SKM-1 treated with dmso at 0.1 percent for 144 hours (cell line): ENCODE data around the gene DRD1.
A peak's percentile ranks its signal among the peaks of the same experiment; 100 is the strongest.

ENCODE experiments used
- DNase-seq: peaks from one replicate; lab custom pipeline; 2025; ENCODE audit not compliant: unreplicated experiment; lab: John Stamatoyannopoulos, UW

DRD1 gene

GRCh38 chr5:175444060-175444904 is at the start of gene DRD1:
TSS of gene DRD1 (minus strand) at chr5:175444182. CDS start at chr5:175443099, 1,083 bp downstream.
- DNase-seq = no peak

DNA sequence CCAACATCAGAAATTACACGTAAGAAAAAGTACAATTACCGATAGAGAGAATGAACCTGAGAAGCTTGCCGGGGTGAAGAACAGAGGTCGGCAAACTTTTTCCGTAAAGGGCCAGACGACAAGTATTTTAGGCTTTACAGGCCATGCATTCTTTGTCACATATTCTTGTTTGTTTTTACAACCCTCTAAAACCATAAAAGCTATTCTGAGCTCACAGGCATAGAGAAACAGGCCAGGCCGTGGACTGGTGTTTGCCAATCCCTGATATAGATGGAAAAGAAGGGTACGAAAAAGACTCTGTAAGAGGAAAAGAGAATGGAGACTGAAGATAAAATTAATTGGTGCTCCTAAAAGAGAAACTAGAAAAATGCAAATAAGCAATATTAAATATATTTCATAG is 49.7 kb upstream of the DRD1 start:
- no peak for DNase-seq

- DNase-seq = no peak
These were observed 49.3 kb upstream of the DRD1 start for GRCh38 chr5:175493260-175493659.

GRCh38 chr5:175491223-175491622 is 47.2 kb upstream of the DRD1 start:
- DNase-seq = no peak

DNA sequence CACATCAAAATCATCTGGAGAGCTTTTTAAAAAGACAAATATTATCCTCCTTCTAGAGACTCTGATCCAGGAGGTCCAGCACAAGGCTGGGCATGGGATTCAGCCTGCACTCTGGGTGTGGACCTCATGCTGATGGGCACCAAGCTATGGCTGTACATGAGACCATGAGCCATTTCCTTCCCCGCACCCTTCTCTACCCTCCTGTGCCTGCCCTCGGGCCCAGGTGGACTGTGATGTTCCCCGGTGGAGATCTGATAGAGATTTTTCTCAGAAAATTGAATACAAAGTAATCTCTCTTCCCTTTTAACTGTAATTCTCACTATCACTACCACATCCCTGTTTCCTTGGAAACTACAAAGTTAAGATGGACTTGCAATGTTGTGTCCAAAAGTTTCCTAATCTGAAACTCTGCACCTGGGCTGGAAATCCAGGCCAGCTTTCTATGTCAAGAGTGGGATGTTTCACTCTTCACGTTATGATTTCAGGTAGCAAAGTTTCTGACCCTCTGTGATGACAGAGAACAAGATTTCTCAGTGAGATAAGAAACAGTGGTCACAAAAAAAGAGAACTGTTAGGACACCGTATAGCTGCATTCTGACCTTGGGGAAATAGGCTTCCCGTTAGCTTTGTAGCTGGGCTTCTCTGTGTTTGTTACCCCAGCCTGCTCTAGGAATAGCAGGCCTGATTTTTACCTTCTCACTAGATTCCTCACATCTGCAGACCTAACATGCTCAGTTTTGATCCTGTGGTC is 45.9 kb upstream of the DRD1 start:
- no peak for DNase-seq

DNA sequence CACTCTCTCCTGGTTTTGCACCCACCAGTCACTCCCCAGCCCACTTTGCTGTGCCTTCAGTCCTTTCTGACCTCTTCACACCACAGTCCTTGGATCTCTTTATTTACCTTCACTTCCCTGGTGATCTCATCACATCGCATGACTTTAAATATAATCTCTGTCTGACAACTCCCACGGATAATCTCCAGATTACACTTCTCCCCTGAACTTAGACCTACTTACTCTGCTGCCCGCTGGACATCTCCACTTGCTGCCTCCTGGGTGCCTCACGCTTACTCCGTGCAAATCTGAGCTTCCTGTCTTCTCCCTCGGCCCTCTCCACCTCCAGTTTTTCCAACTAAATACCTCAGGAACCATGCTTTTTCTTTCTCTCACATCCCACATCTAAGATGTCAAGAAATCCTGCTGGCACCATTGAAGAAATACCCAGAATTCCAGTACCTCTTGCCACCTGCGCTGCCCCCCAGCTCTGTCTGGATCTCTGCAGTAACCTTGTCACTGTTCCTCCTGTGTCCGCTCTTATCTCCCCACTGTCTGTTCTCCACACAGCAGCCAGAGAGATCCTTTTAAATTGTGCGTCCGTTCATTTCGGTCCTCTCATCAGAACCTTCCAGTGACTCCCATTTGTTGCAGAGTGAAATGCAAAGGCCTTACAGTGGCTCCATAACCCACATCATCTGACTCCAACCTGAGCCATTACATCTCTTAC is 43.7 kb upstream of the DRD1 start:
- DNase-seq = no peak

- no peak for DNase-seq
These were observed 41.6 kb upstream of the DRD1 start for GRCh38 chr5:175485631-175486030.

- DNase-seq = no peak
These were observed 40.8 kb upstream of the DRD1 start for GRCh38 chr5:175484829-175485228.

GRCh38 chr5:175484322-175484721 is 40.3 kb upstream of the DRD1 start:
- DNase-seq = no peak

- DNase-seq = no peak
These were observed 39.4 kb upstream of the DRD1 start for GRCh38 chr5:175483337-175483736.

DNA sequence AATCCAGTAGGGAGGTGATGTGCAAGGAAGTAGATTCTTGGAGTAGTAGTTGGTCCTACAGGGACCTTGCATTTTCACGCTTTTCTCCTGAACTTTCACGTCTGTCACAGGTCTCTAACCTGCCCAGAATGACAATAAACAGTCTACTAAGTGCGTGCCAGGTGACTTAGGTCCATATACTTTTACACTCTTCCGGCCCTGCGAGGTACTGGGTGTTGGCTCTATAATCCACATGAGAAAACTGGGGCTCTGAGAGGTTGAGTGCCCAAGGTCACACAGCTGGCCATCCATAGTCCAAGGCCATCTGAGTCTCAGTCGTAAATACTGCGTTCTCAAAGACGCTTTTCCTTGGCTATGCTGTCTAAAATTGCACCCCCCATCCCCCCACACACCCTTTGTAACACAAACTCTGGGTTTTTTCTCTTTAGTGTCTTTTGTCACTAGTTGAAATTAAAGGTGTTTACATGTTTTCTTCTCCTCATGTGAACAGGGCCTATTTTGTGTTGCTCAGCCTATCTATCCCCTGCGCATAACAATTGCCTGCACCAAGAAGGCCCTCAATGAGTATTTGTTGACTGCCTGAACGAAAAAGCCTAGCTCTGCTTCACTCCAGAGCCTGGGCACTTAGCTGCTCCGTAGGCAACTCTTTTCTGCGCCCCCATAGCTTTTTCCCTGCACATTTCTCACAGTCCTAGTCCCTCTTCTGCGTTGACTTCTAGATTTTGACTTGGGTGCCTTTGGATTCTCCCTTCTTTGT is 35.3 kb upstream of the DRD1 start:
- DNase-seq = no peak

- peak; percentile 62 for DNase-seq
These were observed 34.6 kb upstream of the DRD1 start, which contains the start of gene SFXN1 for GRCh38 chr5:175478384-175479124. TSS of gene SFXN1 (plus strand) at chr5:175478560. CDS start at chr5:175492104, 13,544 bp downstream.

GRCh38 chr5:175478008-175478383 is 34.0 kb upstream of the DRD1 start:
- DNase-seq = no peak

DNA sequence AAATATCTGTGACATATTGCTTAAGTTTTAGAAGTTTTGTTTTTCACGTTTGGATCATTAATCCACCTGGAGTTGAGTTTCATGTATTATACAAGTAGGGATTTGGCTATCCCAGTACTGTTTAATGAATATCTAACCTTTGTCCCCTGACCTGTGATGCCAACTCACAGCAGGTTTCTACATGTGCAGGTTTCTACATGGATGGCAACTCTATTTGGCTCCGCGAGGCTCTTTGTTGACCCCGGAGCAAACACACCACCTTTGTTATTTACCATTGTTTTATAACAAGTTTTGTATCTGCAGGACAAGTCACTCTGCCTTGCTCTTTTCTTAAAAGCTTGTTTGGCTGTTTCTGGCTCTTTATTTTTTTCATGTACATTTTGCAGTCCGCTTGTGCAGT is 33.5 kb upstream of the DRD1 start:
- DNase-seq = no peak

- DNase-seq = no peak
These were observed 31.3 kb upstream of the DRD1 start for GRCh38 chr5:175475248-175475647.

- no peak for DNase-seq
These were observed 28.4 kb upstream of the DRD1 start for GRCh38 chr5:175472378-175472777.

DNA sequence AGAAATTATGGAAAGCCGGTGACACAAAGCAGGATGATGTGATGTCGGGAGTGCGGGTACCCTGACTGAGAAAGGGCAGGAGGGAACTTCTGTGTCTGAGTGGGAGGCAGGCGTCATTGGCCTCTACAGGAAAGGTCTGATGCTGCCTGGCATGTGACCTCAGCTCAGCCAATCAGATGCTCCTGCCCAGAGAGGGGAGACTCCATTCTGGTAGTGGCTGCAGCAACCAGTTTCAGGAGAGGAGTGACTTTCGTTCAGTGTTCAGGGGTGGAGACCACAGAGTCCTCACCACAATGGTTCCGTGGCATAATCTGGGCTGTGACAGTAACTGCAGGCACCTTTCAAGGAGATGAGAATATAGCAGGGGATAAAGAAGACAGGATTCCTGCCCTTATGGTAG is 27.6 kb upstream of the DRD1 start:
- no peak for DNase-seq

DNA sequence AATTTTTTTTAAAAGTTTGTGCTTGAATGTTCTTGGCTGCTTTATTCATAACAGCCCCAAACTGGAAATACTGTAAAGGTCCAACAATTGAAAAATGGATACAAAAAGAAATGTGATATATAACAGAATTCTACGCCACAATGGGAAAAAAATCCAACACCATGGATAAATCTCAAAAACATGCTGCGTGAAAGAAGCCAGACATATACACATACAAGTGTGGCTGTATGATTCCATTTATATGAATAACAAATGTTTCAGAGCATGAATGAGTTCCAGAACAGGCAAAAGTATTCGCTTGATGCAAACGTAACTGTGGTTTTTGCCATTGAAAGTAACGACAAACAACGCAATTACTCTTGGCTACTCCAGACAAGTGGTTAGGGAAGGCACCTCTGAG is 27.2 kb upstream of the DRD1 start:
- no peak for DNase-seq

DNA sequence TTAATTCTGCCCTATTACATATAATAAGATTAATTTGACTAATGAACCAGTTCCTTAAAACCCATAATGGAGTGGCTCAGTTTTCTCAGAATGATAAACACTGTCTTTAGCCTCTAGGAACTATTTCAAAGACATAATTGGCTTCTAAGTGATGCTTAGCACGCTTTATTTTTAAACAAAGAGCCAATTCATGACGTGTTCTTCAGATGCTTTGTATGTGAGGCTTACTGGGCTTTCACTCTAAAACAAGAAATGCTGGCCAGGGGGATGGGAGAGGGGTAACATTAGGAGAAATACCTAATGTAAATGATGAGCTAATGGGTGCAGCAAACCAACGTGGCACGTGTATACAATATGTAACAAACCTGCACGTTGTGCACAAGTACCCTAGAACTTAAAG is 26.8 kb upstream of the DRD1 start:
- DNase-seq = no peak

- DNase-seq = no peak
These were observed 25.9 kb upstream of the DRD1 start for GRCh38 chr5:175469916-175470315.
